LoVo (cell line): ENCODE results near the gene SF3A1.

Experiments
- DNase-seq: peaks from one replicate; pipeline ENCODE4 v3.0.0-alpha.2; 2016; ENCODE audit warnings: low spot score

Gene SF3A1

GRCh38 chr22:30301995-30302809, 54.5 kb downstream of the SF3A1 start:
- peak; percentile 80 for DNase-seq

GRCh38 chr22:30299322-30299721, 57.4 kb downstream of the SF3A1 start:
- no peak for DNase-seq

GRCh38 chr22:30297991-30298701, 58.5 kb downstream of the SF3A1 start:
- DNase-seq, result no peak

GRCh38 chr22:30297276-30297990, 59.3 kb downstream of the SF3A1 start:
- DNase-seq, result no peak

GRCh38 chr22:30296833-30297232, 59.9 kb downstream of the SF3A1 start:
- DNase-seq, result no peak

- DNase-seq, result no peak
Observed at GRCh38 chr22:30296324-30296723, 60.4 kb downstream of the SF3A1 start.

- DNase-seq, result no peak
Observed at GRCh38 chr22:30295576-30295975, 61.1 kb downstream of the SF3A1 start.

GRCh38 chr22:30294830-30295229, 61.9 kb downstream of the SF3A1 start:
- DNase-seq, result no peak

- DNase-seq, result no peak
Observed at GRCh38 chr22:30294066-30294465, 62.6 kb downstream of the SF3A1 start.

GRCh38 chr22:30293026-30293425, 63.7 kb downstream of the SF3A1 start:
- no peak for DNase-seq

GRCh38 chr22:30292069-30292970, 64.4 kb downstream of the SF3A1 start:
- DNase-seq, result no peak

- no peak for DNase-seq
Observed at GRCh38 chr22:30291058-30291892, 65.4 kb downstream of the SF3A1 start.

GRCh38 chr22:30290342-30291057, 66.2 kb downstream of the SF3A1 start:
- no peak for DNase-seq

GRCh38 chr22:30289980-30290313, 66.7 kb downstream of the SF3A1 start:
- no peak for DNase-seq

- DNase-seq, result peak; percentile 95
Observed at GRCh38 chr22:30289141-30289979, 67.3 kb downstream of the SF3A1 start, which contains the start of gene CASTOR1. Gene CASTOR1 (minus strand): TSS chr22:30289505. CDS start chr22:30289497, 8 bp downstream.

GRCh38 chr22:30288419-30289140, 68.1 kb downstream of the SF3A1 start:
- no peak for DNase-seq

GRCh38 chr22:30287648-30288418, 68.9 kb downstream of the SF3A1 start:
- peak; percentile 79 for DNase-seq
